ENCODE results near the gene FDX2.

DNA sequence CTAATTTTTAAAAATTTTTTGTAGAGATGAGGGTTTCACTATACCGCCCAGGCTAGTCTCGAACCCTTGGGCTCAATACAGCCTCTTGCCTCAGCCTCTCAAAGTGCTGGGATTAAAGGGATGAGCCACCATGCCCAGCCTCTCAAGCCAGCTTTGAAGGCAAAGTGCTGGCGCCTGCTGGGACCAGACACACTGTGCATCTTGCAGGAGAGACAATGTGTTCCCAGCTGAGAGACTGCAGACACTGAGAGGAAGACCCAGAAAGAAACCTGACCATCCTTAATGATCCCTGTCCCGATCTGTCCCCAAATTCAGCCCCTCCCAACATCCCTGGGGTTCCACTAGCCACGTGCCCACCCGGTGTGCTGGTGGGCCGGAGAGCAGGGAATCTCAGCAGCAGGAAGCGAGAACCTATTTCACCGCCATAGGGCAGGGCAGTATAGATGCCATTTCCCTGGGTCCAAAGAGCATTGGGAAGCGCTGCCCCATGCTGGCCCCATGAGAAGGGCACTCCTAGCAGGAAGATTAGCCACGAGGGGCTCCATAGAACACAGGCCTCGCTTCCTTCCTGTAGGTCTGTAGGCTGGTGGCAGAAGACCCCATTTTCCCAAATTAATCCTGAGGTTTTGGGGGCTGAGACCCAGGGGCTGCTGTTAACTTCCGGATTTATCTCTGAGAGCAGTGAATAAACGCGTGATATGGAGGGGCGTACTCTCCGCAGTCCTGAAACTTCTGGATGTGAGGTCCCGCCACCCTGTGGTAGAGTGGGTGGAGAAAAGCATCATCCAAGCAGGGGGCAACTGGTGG, 16.5 kb upstream of the FDX2 start:
- TF ChIP-seq, protein P1, sequence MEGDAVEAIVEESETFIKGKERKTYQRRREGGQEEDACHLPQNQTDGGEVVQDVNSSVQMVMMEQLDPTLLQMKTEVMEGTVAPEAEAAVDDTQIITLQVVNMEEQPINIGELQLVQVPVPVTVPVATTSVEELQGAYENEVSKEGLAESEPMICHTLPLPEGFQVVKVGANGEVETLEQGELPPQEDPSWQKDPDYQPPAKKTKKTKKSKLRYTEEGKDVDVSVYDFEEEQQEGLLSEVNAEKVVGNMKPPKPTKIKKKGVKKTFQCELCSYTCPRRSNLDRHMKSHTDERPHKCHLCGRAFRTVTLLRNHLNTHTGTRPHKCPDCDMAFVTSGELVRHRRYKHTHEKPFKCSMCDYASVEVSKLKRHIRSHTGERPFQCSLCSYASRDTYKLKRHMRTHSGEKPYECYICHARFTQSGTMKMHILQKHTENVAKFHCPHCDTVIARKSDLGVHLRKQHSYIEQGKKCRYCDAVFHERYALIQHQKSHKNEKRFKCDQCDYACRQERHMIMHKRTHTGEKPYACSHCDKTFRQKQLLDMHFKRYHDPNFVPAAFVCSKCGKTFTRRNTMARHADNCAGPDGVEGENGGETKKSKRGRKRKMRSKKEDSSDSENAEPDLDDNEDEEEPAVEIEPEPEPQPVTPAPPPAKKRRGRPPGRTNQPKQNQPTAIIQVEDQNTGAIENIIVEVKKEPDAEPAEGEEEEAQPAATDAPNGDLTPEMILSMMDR (IDR thresholded peaks at IDR 0.05): no peak
- no peak for TF ChIP-seq POLR2AphosphoS5 (IDR thresholded peaks at IDR 0.05; ENCODE audit: low read depth, low read length)
- TF ChIP-seq, protein P2, sequence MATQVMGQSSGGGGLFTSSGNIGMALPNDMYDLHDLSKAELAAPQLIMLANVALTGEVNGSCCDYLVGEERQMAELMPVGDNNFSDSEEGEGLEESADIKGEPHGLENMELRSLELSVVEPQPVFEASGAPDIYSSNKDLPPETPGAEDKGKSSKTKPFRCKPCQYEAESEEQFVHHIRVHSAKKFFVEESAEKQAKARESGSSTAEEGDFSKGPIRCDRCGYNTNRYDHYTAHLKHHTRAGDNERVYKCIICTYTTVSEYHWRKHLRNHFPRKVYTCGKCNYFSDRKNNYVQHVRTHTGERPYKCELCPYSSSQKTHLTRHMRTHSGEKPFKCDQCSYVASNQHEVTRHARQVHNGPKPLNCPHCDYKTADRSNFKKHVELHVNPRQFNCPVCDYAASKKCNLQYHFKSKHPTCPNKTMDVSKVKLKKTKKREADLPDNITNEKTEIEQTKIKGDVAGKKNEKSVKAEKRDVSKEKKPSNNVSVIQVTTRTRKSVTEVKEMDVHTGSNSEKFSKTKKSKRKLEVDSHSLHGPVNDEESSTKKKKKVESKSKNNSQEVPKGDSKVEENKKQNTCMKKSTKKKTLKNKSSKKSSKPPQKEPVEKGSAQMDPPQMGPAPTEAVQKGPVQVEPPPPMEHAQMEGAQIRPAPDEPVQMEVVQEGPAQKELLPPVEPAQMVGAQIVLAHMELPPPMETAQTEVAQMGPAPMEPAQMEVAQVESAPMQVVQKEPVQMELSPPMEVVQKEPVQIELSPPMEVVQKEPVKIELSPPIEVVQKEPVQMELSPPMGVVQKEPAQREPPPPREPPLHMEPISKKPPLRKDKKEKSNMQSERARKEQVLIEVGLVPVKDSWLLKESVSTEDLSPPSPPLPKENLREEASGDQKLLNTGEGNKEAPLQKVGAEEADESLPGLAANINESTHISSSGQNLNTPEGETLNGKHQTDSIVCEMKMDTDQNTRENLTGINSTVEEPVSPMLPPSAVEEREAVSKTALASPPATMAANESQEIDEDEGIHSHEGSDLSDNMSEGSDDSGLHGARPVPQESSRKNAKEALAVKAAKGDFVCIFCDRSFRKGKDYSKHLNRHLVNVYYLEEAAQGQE (IDR thresholded peaks at IDR 0.05; ENCODE audit: insufficient read depth in 1 of 2, low read depth in 2 of 2, low read length in 1 of 2): no peak
- TF ChIP-seq SIN3A (IDR thresholded peaks at IDR 0.05; ENCODE audit: borderline replicate concordance, insufficient read depth, low read depth, low read length): no peak

All from Panc1 (cell line).